DND-41 (cell line): ENCODE results near the gene CLNS1A.
A peak's percentile ranks its signal among the peaks of the same experiment; 100 is the strongest.
"Not testable (repeated sequence)": the region's sequence is repeated elsewhere in the genome, so short reads cannot be mapped to it uniquely, and the experiment has no call there.

Experiments used
- ATAC-seq: fragments of 200-7000 bp; cut with Tn5 transposase; 3 replicates; pipeline ENCODE4 v1.9.1; 2021; ENCODE audit warnings: low read depth; ENCODE audit not compliant: insufficient read depth
- DNase-seq: peaks from one replicate; pipeline ENCODE4 v3.0.0-alpha.2; 2020
- H2AFZ ChIP-seq: 2 replicates; pipeline ENCODE4 v1.6.0; 2012; ENCODE audit warnings: low read depth, low read length
- H3K27ac ChIP-seq: 2 replicates; pipeline ENCODE4 v1.5.1; 2012; ENCODE audit warnings: low read length, inconsistent platforms
- H3K27me3 ChIP-seq: fragments of 200-600 bp; sonication (generic); 2 replicates; pipeline ENCODE4 v1.6.0; 2012; ENCODE audit warnings: low read length, mild to moderate bottlenecking, inconsistent platforms; ENCODE audit not compliant: insufficient read depth, poor library complexity
- H3K36me3 ChIP-seq: 2 replicates; pipeline ENCODE4 v1.5.1; 2012; ENCODE audit warnings: low read length, inconsistent platforms; ENCODE audit not compliant: insufficient read depth
- H3K4me1 ChIP-seq: 2 replicates; pipeline ENCODE4 v1.5.1; 2012; ENCODE audit warnings: mild to moderate bottlenecking, low read length; ENCODE audit not compliant: insufficient read depth
- H3K4me2 ChIP-seq: 2 replicates; pipeline ENCODE4 v1.6.0; 2012; ENCODE audit warnings: mild to moderate bottlenecking, moderate library complexity, low read length, inconsistent platforms; ENCODE audit not compliant: insufficient read depth
- H3K4me3 ChIP-seq, 2 experiments: fragments of 200-600 bp in 1 of 2; shearing (Covaris generic) in 1 of 2; 2 replicates each; pipeline ENCODE4 v1.5.1; 2012 to 2016; ENCODE audit warnings: inconsistent platforms in 2 of 2, low read length in 2 of 2, mild to moderate bottlenecking in 2 of 2, low read depth in 1 of 2, moderate library complexity in 1 of 2
- H3K79me2 ChIP-seq: 2 replicates; pipeline ENCODE4 v1.6.0; 2012; ENCODE audit warnings: low read length, inconsistent platforms; ENCODE audit not compliant: insufficient read depth
- H3K9ac ChIP-seq: 2 replicates; pipeline ENCODE4 v1.6.0; 2012; ENCODE audit warnings: low read depth, mild to moderate bottlenecking, inconsistent platforms, low read length, moderate library complexity
- H3K9me3 ChIP-seq: 2 replicates; pipeline ENCODE4 v1.5.1; 2012; ENCODE audit warnings: low read length, moderate library complexity, mild to moderate bottlenecking, inconsistent platforms; ENCODE audit not compliant: insufficient read depth, severe bottlenecking
- H4K20me1 ChIP-seq: 2 replicates; pipeline ENCODE4 v1.6.0; 2012; ENCODE audit warnings: low read length; ENCODE audit not compliant: insufficient read depth
- EZH2 ChIP-seq: IDR thresholded peaks from 3 replicates; pipeline ENCODE4 v1.6.1; 2012; ENCODE audit warnings: borderline replicate concordance, low read depth, mild to moderate bottlenecking, moderate library complexity, low read length, inconsistent platforms; ENCODE audit not compliant: severe bottlenecking
- TF ChIP-seq, protein P1 (sequence below): IDR thresholded peaks from 2 replicates; pipeline ENCODE4 v1.5.1; 2012; ENCODE audit warnings: borderline replicate concordance, low read length, moderate library complexity, mild to moderate bottlenecking; ENCODE audit not compliant: poor library complexity, severe bottlenecking; ENCODE audit errors: extremely low read depth

Gene CLNS1A

DNA sequence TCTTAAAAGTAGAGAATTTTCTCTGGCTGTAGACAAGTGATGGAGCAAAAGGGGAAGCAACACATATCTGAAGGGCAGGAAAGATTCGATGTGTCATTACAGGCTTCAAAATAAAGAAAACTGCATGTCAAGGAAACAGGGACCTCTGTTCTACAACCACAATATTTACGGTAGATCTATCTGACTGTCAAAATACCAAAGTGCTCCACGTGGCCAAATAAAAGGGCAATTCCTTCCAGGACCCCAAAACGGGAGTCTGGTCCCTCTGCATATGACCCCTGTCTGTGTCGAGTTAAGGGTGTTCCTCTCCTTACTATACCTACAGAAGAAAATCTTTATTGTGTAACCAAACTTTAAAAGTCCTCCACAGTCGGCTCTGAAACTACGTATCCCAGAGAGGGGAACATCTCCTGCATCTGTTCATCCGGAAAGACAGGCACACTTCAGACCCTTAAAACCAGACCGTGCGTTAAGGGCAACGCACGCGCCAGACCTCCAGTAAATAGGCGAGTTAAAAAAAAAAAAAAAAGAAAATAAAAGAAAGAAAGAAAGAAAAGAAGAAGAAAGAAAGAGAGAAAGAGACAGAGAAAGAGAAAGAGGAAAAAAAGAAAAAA is 756 bp downstream of the CLNS1A start:
- Histone ChIP-seq H3K4me2 (peak overlapping the region; percentile 91), H3K79me2 (peaks cover 62% of the 10 kb centered on the region), H3K27ac (peak overlapping the region; percentile 88), H3K9ac (peak overlapping the region; percentile 80), H3K36me3 (peaks cover 10% of the 10 kb centered on the region; the same call in 1 of the 2 replicates), H3K27me3 (no peaks in the 10 kb centered on the region), H3K9me3 (peaks cover 5% of the 10 kb centered on the region), H4K20me1 (peaks cover 17% of the 10 kb centered on the region; the same call in 1 of the 2 replicates), H2AFZ (peak overlapping the region; percentile 92), H3K4me1 (peaks cover 38% of the 10 kb centered on the region), H3K4me3 (peak overlapping the region; percentile 58 to 88; a peak in 3 of 4 replicates)
- DNase-seq (no peak), ATAC-seq (no peak)
- TF ChIP-seq EZH2 = no peak
- TF ChIP-seq, protein P1, sequence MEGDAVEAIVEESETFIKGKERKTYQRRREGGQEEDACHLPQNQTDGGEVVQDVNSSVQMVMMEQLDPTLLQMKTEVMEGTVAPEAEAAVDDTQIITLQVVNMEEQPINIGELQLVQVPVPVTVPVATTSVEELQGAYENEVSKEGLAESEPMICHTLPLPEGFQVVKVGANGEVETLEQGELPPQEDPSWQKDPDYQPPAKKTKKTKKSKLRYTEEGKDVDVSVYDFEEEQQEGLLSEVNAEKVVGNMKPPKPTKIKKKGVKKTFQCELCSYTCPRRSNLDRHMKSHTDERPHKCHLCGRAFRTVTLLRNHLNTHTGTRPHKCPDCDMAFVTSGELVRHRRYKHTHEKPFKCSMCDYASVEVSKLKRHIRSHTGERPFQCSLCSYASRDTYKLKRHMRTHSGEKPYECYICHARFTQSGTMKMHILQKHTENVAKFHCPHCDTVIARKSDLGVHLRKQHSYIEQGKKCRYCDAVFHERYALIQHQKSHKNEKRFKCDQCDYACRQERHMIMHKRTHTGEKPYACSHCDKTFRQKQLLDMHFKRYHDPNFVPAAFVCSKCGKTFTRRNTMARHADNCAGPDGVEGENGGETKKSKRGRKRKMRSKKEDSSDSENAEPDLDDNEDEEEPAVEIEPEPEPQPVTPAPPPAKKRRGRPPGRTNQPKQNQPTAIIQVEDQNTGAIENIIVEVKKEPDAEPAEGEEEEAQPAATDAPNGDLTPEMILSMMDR = no peak

DNA sequence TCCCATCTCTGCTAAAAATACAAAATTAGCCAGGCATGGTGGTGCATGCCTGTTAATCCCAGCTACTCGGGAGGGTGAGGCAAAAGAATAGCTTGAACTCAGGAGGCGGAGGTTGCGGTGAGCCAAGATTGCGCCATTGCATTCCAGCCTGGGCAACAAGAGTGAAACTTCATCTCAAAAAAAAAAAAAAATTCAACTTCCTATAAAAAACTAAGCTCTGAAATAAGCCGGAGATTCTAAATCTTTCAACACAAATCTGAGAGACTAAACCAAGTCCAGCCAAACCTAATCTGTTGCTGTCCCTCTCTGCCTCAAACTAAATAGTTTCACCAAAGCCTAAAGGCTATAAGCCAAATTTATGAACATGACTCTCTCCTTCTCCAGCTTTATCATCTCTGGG is 3.7 kb downstream of the CLNS1A start:
- Histone ChIP-seq H3K36me3 (peaks cover 26% of the 10 kb centered on the region; the same call in 1 of the 2 replicates), H4K20me1 (peaks cover 25% of the 10 kb centered on the region; the same call in 1 of the 2 replicates), H3K4me1 (peaks cover 38% of the 10 kb centered on the region), H3K79me2 (peaks cover 89% of the 10 kb centered on the region)
- H3K9me3 ChIP-seq, H3K27me3 ChIP-seq, H3K4me3 ChIP-seq, H3K4me2 ChIP-seq, ATAC-seq, DNase-seq, H3K9ac ChIP-seq, H2AFZ ChIP-seq, H3K27ac ChIP-seq: not testable (repeated sequence)

DNA sequence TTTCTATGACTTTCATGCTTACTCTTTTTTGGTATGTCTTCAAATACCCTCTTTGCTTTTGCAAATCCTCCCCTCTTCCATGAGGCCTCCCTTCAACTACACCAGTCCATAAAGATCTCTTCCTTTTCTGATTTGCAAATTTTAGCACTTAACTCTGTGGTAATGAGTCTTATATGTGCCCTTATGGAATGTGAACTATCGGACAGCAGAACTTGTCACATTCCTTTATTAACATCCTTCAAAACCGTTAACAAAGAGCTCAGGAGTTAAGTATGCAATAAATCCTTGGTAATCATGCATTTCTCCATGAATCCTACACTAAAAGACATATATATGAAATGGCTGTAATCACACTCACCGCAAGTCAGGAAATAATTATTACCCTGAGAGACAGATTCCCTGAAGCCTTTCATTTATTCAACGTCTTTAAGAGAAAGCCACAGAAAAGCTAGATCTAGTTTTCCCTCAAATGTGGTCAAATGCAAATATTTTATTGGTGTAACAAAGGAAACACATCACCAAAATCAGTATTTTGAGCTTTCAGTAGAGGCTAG is 7.4 kb downstream of the CLNS1A start:
- no peak for TF ChIP-seq EZH2
- TF ChIP-seq, protein P1 = no peak
- H3K4me1 ChIP-seq = peaks cover 14% of the 10 kb centered on the region
- H3K4me3 ChIP-seq = no peak overlapping the region
- DNase-seq (no peak), ATAC-seq (no peak)
- H3K27ac ChIP-seq = no peak overlapping the region
- H2AFZ ChIP-seq = no peak overlapping the region
- H3K9ac ChIP-seq = no peak overlapping the region
- peaks cover 73% of the 10 kb centered on the region for H3K79me2 ChIP-seq
- H3K27me3 ChIP-seq = no peaks in the 10 kb centered on the region
- peaks cover 18% of the 10 kb centered on the region; the same call in 1 of the 2 replicates for H4K20me1 ChIP-seq
- peaks cover 51% of the 10 kb centered on the region for H3K36me3 ChIP-seq
- H3K9me3 ChIP-seq = no peaks in the 10 kb centered on the region
- no peak overlapping the region for H3K4me2 ChIP-seq

DNA sequence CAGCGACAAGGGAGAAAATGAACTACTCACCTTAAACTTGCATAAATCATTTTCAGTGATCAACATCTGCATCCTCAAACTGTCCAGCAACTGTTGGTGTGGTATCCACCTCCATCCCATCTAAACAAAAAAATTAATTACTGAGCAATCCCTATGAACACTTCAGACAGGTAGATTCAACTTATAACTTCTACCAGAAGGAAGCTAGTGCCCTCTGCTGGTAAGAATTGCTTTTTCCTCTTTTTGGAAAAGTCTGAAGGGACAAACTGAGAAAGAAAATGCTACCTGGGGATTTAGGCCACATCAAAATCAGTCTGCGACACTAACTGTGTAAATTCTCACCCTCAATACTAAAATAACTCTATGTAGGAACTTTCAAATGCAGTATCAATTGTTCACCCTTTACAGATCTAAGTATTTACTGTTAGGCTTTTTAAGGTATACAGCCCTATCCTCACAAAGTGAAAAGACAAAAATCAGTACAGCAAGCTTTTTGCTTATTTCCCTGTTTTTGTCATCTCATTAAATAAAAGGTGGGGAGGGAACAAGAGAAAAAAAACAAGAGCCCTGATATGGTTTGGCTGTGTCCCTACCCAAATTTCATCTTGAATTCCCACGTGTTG is 17.9 kb downstream of the CLNS1A start:
- Histone ChIP-seq H2AFZ (no peak overlapping the region), H3K27ac (no peak overlapping the region), H3K36me3 (peaks cover 83% of the 10 kb centered on the region), H3K27me3 (no peaks in the 10 kb centered on the region), H3K9me3 (no peaks in the 10 kb centered on the region), H3K4me3 (no peak overlapping the region), H3K9ac (no peak overlapping the region), H3K4me1 (no peaks in the 10 kb centered on the region), H3K4me2 (no peak overlapping the region), H3K79me2 (no peaks in the 10 kb centered on the region), H4K20me1 (no peaks in the 10 kb centered on the region; the same call in 1 of the 2 replicates)
- ATAC-seq (peak; percentile 78), DNase-seq (no peak)
- TF ChIP-seq EZH2 = no peak
- TF ChIP-seq, protein P1 = peak; percentile 81
